NCI-H187 treated with DMSO at 0.1 percent for 48 hours (cell line): ENCODE data around the gene PSPN.

ENCODE experiments used
- DNase-seq: peaks from one replicate; lab custom pipeline; 2025; lab: John Stamatoyannopoulos, UW

The PSPN gene, protein sequence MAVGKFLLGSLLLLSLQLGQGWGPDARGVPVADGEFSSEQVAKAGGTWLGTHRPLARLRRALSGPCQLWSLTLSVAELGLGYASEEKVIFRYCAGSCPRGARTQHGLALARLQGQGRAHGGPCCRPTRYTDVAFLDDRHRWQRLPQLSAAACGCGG

DNA sequence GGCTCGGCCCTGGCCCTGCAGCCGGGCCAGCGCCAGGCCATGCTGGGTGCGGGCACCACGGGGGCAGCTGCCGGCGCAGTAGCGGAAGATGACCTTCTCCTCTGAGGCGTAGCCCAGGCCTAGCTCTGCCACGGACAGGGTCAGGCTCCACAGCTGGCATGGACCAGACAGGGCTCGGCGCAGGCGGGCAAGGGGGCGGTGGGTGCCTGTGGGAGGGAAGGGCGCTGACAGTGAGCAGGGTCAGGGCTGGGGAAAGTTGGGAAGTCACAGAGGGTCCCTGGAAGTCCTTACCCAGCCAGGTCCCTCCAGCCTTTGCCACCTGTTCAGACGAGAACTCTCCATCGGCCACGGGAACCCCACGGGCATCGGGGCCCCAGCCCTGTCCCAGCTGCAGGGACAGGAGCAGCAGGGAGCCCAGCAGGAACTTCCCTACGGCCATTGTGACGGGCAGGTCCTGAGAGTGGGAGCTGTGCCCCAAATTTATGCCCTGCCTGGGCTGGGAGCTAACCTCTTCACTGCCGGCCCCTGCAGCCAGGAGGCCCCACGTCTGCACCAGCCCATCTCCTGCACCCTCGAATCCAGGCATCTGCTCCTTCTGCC lies at the start of gene PSPN:
Gene PSPN, minus strand, starts transcription at position 523 of the 600 bp plus-strand sequence. Its CDS starts 84 bp downstream, at position 439.
- no peak for DNase-seq

DNA sequence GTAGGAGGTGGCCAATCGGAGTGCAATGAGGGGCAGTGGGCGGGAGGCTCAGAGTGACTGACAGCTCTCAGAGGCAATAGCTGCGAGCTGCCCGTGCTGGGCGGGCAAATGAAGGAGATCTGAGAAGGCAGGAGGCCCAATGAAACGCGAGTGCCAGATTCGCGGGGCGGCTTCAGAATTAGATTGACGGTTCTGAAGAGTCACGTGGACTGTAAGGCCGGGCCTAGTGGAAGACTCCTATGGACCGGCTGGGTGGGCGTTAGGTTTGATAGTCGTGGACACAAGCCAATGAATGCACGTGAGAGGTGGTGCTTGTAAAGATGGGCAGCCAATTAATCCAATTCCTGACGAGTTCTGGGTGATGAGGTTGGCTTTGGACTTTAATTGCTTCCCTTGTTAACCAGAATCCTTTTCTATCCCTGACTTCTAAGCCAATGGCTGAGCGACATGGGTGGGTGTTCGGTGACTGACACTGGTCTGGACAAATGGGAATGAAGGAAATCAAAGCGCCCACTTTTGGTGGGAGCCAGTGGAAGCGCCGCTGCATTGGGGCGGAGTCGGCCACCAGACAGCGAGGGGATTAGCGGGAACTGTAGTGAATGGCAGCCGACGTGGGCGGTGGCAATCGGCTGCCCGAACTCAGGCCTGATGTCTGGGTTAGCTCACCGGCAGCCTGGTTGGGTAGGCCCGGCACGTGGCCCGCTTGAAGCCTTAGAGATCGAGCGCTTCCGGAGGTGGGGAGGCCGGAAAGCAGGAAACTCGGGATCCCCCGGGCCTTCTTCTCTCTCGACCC lies 49.4 kb upstream of the PSPN start:
- DNase-seq = peak; percentile 91

DNA sequence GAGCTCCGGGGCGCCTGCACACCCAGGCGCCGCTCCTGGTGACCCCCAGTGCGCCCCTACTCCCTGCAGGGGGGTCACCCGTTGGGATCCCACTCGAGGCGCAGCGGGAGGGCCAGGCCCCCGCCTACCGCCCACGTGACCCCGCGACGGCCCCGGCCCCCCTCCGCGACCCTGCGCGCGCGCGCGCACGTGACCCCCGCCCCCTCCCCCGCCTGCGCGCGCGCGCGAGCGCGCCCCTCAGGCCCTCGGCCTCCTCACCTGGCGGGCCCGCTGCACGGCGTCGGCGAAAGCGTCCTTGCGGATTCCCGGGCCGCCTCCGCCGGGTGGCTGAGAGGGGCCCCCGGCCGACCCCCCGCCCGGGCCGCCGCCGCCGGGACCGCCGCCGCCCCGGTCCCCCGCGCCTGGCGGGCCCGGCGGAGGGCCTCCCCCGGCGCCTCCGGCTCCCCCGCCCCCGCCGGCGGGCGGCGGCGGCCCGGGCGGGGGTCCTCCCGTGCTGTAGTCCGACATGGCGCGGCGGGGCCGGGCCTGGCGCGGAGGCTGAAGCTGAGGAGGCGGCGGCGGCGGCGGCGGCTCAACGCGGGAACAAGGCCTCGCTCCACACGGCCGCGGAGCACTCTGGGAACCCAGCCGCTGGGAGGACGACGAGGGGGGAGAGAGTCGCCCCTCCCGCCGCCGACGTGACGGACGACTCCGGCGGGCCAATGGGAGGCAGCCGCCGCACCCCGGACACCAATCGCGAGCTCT lies 48.6 kb upstream of the PSPN start, which contains the start of gene KHSRP:
Gene KHSRP, minus strand, starts transcription at position 617 of the 744 bp plus-strand sequence. Its CDS starts 110 bp downstream, at position 507.
- no peak for DNase-seq

DNA sequence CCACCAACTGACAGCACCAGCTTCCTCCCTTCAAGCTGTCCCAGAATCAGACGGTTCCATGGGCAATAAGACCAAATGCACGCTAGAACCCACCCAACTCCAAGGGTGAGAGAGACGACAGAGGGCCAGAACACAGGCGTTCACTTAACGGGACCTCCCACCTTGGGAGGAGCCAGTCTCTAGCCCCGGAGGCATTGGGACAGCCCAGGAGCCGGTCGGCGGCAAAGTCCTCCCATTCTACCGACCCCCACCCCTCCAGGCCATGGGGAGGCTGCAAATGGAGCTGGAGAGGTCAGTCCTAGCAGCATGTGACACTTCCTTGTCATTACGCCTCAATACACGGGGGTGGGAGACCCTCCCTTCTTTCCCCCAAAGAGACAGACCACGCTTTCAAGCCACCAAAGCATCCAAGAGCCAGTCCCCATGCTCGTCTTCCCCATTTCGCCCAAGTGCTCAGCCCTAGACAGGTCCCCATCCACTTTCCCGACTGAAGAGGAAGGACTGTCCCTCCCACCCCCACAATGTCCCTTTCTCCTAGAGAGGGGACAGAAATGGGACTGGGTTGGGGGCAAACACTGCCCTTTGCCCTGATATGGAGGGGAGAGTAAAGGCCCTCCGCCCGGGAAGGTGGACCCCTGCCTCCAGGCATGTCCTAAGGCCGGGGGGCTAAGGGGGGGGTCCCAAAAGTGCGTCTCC lies 47.9 kb upstream of the PSPN start:
- DNase-seq = no peak

DNA sequence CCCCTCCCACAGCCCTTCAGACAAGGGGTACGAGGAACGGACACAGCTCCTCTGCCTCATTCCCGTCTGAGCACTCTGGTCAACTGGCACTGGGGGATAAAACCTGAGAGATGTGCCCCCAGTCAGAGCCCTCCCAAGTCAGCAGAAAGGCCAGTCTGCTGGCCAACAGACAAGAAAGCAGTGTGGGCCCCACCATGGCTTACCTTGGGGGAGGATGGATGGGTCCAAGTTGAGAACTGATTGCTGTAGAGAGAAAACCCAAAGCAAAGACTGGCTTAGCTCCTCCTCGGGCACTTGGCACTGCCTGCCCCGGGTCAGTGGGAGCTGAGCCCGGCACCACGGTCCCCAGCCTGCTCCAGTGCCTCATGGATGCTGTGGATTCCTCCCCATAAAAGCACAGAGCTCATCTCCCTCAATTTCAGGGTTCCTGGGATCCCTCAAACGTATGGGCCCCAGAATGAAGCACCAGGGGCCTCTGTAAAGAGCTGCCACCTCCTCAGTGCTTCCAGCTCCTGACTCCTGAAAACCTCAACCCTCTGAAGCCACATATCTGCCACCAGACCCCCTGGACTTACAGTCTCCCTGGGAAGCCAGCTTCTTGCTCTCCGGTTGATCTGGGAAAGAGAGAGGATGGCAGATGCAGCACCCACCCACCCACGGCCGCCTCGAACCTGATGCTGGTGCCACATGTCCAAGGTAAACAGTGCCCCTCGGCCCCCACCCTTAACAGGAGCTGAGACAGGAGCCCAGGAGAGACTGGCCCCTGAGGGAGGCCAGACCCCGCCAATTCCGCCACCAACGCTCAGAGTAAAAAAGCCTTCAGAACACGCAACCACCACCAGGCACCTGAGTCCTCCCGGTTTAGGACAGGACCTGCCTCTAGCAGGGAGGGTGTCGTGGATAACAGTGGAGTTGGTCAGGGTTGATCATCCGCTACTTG lies 45.6 kb upstream of the PSPN start:
- no peak for DNase-seq

DNA sequence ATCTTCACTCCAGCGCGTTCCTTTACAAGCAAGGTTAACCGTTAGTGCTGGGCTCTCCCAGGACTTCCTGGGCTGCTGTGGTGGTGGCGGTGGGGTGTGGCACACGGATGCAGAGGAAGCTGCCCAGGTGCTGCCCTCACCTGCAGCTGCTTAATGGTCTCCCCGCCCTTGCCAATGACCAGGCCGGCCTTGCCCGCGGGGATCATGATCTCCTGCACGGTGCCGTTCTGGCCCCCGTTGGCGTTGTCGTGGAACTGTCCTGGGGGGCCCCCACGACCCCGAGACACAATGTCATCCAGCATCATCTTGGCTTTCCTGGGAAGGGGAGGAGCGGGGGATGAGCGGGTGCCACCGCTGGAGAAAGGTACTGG lies 42.8 kb upstream of the PSPN start:
- DNase-seq = no peak

DNA sequence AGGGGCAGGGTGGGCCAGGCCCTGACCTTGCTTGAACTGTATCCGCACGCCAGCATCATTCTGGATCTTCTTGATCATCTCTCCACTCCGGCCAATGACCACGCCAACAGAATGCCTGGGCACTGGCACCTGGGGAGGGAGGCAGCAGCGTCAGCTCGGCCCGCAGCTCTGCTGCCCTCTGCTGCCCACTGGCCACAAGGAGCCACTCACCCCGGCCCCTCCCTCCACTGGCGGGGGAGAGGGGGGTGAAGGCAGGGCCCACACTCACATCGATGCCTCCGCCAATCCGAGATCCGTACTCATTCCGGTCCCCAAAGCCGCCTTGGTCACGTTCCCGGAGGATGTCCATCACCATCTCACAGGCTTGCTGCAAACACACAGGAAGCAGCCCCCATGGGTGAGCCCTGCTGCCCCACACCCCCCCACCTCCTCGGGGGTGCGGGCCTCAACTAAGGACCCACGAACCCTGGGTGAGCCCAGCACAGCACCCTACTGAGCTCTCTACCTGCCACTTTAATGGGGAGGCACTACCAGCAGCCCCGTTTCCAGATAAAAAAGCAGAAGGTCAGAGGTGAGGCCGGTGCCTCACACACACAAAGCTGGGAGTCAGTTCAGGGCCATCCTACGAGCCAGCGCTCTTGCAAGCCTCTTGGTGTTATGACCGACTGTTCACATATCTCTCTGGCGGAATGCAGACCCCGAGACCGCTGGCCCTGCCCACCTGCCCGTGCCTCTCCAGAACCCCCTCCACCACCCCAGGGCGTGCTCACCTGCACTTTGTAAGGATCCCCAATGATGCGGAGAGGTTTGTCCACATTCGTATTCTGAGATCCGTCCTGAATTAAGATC lies 42.2 kb upstream of the PSPN start:
- no peak for DNase-seq

DNA sequence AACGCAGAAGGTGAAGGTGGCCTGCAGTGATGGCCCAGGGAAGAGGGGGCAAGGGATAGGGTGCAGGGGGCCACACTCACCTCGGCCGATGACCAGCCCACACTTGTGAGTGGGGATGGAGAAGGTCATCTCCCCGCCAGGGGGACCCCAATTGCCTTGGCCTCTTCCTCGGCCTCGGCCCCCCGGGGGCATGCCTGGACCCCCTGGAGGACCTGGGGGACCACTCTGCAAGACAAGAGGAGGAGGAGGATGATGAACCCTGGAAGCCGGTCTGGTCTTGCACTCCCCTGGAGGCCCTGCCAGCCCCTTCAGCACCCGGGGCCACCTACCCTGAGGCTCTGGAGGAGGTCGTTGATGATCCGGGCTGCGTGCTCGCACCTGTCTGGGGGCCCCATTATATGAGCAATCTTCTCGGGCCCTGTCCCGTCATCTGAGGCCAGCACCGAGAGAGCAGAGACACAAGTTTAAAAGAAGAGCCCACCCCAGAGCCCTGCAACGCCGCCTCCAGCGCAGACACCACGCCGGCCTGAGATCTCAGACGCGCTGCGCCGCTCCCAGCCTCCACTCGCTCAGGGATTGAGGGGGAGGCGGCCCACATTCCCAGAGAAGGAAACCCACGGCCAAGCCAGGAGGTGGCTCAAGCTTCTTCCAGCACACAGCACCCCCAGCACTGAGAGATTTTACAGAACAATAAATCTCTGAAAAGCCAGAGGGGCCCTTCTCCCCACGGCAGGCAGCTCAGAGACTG lies 41.1 kb upstream of the PSPN start:
- DNase-seq = no peak

DNA sequence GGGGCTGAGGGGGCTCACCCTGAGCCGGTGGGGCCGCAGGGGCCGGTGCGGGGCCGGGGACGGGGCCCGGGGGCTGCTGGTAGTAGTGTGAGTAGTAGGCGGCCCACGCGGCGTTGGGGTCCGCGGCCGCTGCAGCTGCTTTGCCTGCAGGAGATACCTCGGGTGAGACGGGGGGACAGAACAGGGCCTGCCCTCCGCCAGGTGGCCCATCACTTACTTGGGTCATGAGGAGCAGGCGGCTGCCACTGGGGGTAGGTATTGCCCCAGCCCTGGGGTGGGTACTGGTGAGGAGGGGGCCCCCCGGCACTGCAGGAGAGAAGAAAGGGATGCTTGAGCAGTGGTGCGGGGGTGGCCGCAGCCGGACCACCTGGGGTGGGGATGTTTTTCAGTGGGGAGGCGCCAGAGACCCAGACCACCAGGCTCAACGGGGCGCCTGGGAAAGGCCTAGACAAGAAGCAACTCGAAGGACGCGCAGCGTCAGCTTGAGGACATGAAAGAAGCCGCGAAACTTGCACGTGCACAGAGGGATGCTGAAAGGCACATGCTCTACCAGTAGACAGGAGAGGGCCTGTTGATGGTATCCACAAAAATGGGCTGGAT lies 40.0 kb upstream of the PSPN start:
- DNase-seq = no peak

DNA sequence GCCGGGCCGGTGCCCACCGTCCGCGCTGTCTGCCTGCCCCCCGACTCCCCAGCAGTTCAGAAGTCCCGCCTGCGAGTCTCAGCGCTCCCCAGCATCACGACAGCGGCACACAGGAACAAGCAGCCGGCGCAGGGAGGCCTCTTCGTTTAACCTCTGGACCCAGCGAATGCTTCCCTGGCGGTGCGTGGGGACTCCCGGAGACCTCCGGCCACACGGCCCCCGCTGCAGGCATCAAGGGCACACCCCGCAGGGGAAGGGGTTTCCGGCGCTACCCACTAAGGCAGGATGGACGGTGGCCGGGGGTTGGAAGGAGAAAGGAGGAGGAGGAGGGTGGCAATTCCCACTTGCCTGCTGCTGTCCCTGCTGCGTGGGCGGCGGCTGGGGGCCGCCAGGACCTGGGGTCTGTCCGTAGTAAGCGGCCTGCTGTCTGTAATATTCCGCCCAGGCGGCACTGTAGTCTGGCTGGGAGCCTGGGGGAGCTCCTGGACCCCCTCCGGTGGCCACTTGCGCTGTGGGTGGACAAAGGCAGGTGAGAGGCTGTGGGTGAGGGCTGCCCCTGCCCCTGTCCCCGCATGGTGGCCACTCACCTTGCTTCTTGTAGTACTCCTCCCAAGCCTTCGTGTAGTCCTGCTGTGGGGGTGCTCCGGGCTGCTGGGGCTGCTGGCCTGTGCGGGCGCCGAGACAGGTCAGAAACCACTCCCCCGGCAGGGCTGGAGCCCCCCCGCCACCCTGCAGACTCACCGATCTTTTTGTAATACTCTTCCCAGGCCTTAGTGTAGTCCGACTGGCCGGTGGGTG lies 39.3 kb upstream of the PSPN start:
- DNase-seq = no peak

DNA sequence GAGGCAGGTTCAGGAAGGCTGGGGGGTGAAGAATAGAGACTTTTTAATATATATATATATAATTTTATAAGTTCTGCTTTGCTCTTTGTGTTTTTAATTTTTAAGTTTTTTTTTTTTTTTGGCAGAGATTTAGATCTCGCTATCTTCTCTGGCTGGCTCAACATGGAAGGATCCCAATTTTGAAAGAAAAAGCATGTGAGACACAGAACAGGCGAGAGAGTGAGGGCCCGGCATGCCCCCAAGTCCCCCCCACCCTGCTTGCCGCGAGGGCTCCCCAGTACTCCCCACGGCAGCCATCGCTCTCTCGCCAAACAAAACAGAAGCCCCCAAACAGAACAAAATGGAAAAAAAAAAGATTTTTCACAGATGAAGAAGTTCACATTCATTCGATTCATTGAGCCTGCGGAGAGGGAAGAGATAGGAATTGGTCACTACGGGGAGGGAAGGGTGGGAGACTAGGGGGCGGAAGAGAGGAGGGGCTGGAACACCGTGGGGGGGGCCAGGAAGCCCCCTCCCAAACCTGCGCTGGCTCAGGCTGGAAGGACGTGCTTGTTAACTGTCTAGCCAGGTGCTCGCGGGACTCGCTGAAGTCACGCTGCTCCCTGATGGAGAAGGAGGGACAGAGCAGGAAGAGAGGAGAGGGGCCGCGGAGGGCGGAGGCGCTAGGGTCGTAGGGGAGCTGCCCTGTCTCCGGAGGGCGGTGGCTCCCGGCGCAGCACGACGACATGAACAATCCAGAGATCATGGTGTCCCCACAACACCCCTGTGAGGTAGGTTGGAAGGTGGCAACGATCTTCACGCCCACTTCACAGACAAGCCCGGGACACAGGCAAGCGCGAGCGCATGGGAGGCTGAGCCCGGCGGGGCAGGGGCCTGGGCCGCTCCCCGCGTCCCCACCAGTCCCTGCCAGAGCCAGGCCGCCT lies 38.2 kb upstream of the PSPN start:
- DNase-seq = no peak

DNA sequence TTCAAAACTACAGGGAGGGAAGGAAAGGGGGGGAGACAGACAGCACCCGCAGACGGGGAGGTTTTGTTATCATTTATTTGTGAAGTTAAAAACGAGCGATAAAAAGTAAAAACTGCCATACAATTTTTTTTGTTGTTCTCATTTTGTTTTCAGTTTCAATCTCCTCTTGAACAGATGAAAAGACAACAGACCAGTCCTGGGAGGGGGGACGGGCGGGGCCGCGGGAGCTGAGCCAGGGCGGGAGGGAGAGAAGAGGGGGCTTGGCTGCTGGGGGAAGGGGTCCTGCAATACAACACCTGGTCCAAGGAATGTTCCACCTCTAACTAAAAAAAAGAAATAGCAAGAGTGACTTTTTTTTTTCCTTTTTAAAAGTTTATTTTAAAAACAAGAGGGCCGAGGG lies 37.6 kb upstream of the PSPN start:
- no peak for DNase-seq

DNA sequence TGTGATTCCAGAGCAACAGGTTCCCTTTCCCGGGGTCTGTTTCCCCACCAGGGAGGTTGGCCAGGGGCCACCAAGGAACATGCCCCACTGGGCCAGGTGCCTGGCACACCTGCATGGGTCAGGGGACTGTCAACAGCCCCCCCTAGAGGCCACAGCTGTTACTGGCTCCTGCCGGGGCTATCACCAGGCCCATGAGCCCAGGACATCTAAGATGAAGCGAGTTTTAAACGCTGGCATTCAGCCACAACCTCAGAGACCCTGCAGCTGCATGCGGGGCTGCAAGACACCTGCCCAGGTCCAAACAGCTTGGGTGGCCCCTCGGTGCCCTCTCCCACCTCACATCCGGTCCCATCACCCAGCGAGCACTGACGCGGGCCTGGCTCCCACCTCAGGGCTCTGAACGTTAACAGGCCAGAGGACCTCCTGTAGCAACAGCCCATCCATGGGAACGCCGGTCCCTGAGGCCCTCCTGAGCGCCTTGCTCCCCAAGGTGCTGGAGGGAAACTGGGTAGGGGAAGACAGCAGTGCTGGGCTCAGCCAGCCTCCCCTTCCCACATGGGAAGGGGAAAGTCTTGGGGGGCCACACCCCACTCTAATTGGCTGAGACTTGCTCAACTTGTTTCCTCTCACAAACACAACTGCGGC lies 36.8 kb upstream of the PSPN start:
- DNase-seq = no peak

DNA sequence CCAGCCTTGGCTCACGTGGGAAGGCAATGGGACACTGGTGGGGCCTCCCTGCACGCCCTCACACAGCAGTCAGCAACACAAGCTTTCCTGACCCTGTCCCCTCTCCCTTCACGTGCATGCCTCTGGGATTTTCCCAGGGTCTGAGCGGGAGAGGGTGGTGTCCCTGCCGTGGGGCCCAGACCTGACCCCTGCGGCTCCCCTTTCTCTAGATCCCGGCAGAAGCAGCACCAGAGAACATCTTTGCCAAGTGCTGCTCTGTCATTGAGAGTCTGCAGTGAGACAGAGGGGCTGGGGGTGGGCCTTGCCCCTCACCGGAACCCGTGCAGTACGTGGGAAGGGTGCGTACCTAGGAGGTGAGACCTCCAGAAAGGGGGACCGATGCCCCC lies 36.3 kb upstream of the PSPN start:
- no peak for DNase-seq

DNA sequence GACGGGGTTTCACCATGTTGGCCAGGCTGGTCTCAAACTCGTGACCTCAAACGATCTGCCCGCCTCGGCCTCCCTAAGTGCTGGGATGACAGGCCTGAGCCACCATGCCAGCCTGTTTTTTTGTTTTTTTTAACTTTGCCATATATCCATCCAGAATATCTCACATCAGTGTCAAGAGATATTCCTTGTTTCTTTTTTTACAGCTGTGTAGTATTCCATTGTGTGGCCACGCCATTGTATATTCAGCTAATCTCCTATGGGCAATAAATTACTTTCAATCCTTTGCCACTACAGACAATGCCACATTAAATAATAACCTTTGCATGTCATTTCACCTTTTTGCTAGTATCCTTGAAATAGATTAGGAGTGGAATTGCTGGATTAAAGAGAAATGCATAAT lies 33.6 kb upstream of the PSPN start:
- no peak for DNase-seq

DNA sequence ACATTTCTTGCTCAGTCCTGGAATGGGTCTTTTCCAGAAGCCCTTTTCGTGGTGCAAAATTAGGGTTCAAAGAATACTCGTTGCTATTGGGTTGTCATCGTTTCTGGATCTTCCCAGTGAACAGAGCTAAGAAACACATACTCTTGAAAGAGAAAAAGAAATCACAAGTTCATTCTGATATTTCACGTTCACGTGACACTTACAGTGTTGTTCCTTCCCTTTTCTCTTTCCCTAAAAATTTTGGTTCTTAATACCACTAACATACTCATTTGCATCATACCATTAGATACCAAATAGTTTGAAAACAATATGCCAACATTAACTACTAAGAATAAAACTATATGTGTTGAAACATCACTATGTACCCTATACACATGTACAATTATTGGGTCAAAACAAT lies 30.7 kb upstream of the PSPN start:
- DNase-seq = no peak
